Activated T-helper 9 cell treated with anti-CD3 and anti-CD28 coated beads, Interleukin-2, amount 50 U/mL, for 16 hours (primary cell): ENCODE results near the gene F11R.
"Not testable (repeated sequence)": the region's sequence is repeated elsewhere in the genome, so short reads cannot be mapped to it uniquely, and the experiment has no call there.

Experiments
- DNase-seq: peaks from one replicate; pipeline ENCODE4 v3.0.0-alpha.2; 2020; ENCODE audit warnings: low read depth

F11R gene

GRCh38 chr1:161039546-161039945 is 18.6 kb upstream of the F11R start:
- no peak for DNase-seq

DNA sequence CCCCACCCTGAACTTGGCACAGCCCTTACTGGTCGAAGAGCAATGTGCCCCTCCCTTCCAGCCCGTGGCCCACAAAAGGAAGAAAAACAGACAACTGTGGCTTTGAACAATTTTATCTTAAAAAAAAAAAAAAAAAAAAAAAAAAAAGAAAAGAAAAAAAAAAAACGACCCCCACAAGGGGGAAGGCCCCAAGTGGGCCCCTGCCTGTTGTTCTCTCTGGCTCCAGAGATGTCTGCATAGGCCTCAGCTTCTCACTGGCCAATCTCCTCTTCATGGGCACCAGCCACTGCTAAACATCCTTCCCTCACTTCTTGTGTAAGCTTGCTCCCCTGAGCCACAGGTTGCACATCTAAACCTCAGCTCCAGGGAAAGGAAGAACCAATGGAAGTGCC is 18.2 kb upstream of the F11R start:
- DNase-seq = no peak

GRCh38 chr1:161038523-161039153 is 17.7 kb upstream of the F11R start, which contains the start of gene TSTD1:
Gene TSTD1, minus strand, starts transcription at chr1:161038964. Its CDS starts 75 bp downstream, at chr1:161038889.
- peak; percentile 84 for DNase-seq

DNA sequence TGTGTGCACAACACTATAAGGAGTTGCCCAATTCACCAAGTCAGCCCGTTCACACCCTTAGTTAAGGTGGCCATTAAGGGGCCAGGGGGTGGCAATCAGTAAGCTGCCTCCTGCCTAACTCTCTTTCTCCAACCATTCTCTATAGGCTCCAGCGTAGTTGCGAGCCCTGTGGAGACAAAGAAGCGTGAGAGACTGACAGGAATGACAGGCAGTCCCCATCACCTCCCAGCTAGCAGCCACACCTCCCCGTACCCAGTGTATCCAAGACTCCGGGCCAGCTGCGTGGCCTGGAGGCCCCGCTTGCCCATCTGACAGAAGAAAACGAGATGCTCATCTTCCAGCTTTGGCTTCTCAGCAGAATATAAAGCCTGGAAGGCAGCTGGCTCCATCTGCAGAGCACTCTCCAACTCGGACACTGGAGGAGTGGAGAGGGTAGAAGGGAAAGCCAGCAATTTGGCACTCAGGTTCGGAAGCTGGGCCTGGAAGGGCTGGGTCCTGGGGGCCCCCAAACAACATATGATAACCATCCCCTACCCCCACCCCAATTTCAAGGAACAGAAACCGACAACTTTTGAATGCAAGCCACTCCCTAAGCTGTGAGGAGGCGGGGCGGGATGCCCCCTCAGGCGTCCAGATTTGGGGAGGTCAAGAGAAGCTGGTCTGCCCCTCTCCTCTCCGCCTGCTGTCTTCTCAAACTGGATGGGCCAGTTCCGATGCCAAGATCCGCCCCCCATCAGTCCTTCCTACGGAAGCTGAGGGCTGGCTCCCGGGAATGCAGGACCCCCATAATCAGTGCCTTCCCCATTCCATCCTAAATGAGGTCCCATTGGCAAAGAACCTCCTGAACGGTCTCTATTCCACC is 16.9 kb upstream of the F11R start:
- DNase-seq = no peak

- DNase-seq = no peak
These were observed 12.8 kb upstream of the F11R start for GRCh38 chr1:161033751-161034150.

- no peak for DNase-seq
These were observed 11.5 kb upstream of the F11R start for GRCh38 chr1:161032409-161032808.

DNA sequence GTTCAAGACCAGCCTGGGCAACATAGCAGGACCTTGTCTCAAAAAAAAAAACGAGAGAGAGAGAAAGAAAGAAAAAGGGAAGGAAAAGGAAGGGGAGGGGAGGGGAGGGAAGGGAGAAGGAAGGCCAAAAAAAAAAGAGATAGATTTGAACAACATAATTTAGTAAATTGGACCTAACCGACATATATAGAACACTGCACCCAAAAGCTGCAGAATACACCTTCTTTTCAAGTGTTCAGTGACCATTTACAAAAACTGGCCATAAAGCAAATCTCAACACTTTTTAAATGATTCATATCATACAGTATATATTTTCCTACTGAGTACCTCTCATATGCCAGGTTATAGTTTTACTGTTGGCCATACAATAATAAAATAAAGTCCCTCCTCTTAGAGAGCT is 10.9 kb upstream of the F11R start:
- DNase-seq = no peak

DNA sequence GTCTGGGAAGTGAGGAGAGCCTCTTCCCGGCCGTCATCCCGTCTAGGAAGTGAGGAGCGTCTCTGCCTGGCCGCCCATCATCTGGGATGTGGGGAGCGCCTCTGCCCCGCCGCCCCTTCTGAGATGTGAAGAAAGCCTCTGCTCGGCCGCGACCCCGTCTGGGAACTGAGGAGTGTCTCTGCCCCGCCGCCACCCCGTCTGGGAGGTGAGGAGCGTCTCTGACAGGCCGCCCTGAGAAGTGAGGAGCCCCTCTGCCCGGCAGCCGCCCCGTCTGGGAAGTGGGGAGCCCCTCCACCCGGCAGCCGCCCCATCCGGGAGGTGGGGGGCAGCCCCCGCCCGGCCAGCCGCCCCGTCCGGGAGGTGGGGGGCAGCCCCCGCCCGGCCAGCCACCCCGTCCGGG is 8.5 kb upstream of the F11R start:
- not testable (repeated sequence) for DNase-seq

DNA sequence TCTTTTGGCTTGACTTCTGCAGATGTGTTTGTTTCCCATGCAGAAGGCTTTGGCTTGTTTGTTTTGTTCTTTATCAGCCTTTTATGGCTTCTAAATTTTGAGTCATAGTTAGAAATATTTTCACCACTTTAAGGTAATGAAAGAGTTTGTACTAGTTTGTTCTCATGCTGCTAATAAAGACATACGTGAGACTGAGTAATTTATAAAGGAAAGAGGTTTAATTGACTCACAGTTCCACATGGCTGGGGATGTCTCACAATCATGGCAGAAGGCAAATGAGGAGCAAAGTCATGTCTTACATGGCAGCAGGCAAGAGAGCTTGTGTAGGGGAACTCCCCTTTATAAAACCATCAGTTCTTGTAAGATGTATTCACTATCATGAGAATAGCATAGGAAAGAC is 6.0 kb upstream of the F11R start:
- DNase-seq = not testable (repeated sequence)

- not testable (repeated sequence) for DNase-seq
These were observed 1.5 kb upstream of the F11R start for GRCh38 chr1:161022432-161022831.

DNA sequence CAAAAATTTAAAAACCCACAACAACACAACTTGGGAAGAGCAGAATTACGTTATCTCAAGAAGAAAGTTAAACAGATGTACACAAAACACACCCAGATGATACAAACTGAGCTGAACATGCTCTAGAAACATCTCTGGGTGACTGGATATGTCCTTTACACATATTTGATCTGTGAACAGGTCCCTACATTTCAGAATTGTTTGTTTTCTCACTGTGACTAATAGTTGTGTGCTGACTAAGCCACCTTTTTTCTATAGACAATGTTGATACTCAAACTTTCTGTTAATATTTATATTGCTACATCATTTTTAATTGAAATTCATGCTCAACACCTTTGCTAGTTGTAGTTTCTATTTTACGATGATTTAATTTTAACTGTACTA is 1.0 kb upstream of the F11R start:
- DNase-seq = no peak

- DNase-seq = peak; percentile 77
These were observed 415 bp upstream of the F11R start for GRCh38 chr1:161021165-161021969.

- DNase-seq = no peak
These were observed 1.0 kb downstream of the F11R start for GRCh38 chr1:161019751-161020495.

DNA sequence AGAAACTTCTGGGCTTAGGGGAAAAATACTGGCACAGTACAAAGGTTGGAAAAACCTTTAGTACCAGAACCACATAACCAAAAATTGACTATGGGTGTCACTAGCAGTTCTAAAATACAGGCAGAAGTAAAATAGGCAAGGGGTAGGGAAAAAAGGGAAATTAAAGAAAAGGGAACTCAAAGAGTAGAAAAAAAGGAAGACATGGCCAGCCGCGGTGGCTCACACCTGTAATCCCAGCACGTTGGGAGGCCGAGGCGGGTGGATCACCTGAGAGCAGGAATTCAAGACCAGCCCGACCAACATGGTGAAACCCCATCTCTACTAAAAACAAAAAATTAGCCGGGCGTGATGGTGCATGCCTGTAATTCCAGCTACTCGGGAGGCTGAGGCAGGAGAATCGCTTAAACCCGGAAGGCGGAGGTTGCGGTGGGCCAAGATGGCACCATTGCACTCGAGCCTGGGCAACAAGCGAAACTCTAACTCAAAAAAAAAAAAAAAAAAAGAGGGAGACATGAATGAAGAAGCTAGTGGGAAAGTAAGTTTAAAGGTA is 1.8 kb downstream of the F11R start:
- DNase-seq = not testable (repeated sequence)

GRCh38 chr1:161018631-161018930 is 2.4 kb downstream of the F11R start:
- DNase-seq = no peak

DNA sequence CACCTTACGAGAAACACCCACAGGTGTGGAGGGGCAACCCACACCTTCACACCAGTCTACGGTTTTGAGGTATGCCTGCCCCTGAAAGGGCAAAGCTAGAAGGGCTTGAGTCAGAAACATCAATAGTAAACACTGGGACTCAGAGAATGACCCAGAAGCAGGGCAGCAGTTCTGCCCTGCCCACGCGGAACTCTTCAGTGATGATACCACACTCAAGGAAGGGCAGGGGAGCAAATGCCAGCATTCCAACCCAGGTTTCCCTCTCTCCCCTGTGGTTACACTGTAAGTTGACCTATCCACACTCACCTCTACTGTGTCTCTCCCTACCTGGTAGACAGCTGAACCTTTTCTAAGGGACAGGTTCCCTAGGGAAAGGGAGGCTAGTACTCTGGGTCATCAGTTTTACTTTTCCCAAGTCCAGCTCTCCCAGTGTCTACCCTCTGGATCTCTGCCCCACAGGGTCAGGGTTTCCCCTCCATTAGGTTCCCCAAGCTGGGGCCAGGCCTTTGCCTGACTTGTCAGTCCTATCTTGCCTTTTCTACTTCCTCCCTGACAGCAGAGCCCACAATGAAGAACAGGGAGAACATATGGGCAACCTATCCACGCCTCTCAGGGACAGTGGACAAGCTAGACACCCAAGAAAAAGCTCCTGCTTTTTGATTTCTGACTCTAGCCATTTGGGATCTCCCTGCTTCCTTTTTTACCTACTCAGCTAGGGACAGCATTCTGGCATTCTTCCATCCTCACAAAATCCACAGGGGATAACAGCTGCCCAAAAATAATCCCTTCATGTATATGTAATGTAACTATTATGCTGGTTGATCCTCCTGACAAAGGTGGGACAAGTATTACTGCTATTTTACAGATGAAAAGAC is 3.0 kb downstream of the F11R start:
- no peak for DNase-seq

GRCh38 chr1:161017181-161017580 is 3.8 kb downstream of the F11R start:
- DNase-seq = not testable (repeated sequence)

GRCh38 chr1:161016683-161017082 is 4.3 kb downstream of the F11R start:
- DNase-seq = not testable (repeated sequence)

GRCh38 chr1:161013488-161014230 is 7.3 kb downstream of the F11R start:
- peak; percentile 34 for DNase-seq

DNA sequence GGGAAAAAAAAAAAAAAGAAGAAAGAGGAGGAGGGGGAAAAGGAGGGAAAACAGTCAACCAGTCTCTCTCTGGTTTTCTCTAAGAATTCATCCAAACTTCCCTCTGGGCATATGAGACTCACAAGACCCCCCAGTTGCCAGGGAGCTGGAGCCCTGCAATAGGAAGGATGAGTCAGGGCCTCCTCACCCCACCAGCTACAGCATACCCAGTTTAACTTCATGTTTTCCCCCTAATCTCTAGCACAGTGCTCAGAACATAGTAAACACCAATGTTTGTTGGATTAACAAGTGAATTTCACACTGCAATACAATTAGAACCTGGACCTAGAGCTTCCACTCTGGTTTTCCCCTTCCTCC is 7.8 kb downstream of the F11R start:
- DNase-seq = no peak
